ENCODE results near the gene IFFO2.

The IFFO2 gene

GRCh38 chr1:18949686-18950400 is 6.6 kb downstream of the IFFO2 start:
- peak; percentile 37 for DNase-seq

DNA sequence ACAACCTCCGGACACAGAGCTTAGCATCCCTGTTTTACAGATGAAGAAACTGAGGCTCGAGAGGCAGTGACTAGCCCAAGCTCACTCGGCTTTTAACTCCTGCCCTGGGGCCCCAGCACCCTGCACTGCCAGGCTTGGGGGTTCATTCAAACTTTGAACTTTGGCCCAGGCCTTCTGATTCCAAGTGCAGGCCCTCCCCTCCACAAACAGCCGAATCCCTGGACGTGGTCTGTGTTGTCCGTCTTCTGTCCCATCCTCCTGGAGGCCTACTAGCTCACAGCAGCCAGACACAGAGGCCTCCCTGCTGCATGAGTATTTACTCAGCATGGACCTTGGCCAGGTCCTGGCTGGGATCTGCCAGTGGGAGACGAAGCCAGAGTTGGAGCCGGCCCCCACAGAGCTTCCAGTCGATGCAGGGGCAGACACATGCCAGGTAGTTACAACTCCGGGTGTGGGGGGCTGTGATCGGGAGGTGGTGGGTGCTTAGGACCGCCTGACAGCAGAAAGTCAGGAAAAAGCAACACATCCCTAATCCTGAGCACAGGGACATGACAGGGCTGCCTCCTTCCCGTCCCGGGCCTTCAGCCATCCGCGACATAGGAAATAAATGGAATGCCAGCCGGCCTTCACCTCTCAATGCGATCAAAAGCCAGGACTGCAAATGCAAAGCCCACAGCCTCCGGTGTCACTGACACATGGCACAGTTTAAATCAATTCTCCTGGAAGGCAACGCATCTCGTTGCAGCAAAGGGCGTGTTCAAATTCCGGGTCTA is 7.4 kb downstream of the IFFO2 start:
- no peak for DNase-seq

DNA sequence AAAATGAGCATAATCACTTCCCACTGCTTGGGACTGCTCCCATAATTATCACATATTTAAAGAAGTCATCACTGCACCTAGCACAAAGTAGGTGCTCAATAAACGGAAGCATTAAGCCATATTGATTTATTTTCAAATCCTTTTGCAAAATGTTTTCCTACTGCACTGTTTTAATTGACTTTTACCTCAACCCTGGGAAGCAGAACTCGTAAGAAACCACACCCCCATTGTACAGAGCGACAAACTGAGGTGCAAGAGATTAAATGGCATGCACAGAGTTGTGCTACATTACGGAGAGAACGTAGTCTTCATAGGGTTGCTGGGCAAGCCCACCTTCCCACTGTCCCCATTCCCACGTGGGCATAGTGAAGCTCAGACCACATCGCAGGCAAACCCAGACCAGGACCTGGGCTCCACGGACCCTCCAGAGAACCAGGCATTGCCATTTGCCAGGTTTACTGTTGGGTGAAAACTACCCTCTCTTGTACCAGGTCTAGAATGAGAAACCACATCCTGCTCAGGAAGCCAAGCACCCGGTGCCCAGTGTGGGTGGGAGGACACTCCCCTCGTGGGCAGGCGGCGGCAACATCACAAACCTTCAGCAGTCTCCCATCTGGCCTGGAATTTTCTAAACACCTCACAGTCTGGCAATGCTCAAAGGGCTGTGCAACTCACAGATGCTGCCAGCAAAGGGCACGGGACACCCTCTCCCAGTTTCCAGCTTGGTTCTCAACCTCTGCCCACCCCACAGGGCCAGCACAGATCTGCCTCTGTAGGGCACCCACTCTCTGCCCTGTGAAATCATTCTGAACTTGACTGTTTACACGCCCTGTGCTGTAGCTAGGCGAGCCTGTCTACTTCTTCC is 8.2 kb downstream of the IFFO2 start:
- DNase-seq = peak; percentile 65

DNA sequence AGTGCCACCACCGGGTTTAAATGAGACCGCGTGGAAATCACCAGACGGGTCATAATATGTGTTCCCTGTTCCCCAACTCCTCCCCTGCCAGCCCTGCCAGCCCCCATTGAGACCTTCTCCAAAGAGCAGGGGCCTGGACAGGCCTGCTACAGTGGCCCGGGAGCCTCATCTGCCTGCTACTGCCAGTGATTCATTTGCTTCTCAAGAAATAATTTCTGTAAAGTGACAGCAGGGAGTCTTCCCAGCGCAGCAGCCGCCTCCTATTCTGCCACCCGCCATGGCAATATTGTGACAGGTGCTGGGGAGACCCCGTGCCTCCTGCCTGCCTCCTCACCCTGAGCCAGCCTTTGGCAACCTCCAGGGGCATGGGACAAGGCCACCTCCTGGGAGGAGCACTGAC is 8.9 kb downstream of the IFFO2 start:
- no peak for DNase-seq

DNA sequence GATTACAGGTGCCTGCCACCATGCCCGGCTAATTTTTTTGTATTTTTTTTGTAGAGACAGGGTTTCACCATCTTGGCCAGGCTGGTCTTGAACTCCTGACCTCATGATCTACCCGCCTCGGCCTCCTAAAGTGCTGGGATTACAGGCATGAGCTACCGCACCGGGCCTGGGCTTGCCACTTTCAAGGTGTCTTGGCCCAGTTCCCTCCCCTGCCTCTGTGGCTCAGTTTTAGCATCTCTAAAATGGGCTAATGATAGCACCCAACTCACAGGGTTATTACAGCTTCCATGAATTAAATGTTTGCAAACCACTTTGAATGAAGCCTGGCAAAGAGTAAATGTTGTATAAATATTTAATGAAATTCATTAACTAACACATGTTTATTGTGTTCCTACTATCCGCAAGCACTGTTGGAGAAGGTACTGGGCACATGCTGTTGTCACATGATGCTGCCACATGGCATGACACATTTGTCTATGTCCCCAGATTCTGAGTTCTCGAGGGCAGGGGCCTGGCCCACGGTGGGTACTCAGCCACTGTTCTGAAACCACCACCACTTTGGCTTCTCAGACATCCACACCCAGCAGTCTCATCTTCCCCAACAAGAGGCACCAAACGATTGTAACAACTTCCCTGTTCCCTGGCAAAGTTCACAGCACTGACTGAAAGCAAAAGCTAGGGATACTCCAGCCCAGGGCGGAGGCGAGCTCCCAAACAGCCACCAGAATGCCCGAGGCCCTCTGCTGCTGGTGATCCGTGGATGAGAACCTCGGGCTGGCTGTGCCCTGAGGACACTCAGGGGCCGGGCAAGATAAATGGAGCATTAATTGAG is 9.7 kb downstream of the IFFO2 start:
- DNase-seq = no peak

DNA sequence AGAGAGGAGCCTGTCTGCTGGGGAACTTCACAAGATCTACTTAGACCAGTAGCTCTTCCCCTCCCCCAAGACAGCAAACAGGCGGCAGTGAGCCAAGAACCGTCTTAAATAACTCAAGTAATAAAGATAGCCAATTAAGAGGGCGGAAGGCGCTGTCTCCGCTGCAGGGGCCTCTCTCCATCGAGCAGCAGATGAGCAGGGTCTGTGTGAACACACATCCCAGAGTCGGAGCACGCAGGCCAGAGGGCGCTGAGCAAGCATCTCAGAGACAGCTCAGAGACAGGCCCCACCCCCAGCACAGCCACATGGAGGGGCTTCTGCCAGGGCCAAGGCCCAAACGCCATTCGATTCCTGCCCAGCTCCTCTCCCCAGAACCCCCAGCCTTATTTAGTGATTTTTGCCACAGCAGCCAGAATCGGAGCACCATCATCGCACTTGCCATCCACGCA is 11.1 kb downstream of the IFFO2 start:
- no peak for DNase-seq

- DNase-seq = no peak
Measured at GRCh38 chr1:18944810-18945209, 11.7 kb downstream of the IFFO2 start.

DNA sequence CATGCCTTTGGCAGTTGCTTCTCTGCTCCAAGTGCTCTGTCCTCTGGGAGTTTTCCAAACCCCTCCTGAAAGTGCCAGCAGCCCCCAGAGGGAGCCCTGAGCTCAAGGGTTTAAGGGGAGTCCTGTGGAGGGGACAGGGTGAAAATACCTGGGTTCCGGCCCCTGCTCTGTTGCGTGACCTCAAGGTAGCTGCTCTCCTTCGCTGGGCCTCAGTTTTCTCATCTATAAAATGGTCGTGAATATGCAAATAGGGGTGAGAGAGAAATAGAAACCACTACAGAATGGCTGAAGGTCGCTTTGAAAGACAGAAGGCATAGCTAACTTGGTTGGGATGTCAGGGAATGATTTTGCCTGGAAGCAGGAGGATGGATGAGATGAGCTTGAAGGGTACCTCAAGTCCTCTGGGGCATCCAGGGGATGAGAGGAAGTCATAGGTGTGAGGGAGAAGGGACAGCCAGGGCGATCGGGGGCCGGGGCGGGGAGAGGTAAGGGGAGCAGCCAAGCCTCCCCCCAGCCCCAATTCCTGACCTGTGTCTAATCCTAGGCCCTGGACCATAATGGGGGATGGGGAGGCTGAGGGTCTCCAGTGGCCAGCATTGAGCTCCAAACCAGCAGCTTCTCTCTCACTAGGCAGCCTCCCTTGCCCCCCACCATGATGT is 12.4 kb downstream of the IFFO2 start:
- no peak for DNase-seq

- DNase-seq = no peak
Measured at GRCh38 chr1:18943162-18943561, 13.3 kb downstream of the IFFO2 start.

GRCh38 chr1:18942340-18942739 is 14.1 kb downstream of the IFFO2 start:
- DNase-seq = no peak

DNA sequence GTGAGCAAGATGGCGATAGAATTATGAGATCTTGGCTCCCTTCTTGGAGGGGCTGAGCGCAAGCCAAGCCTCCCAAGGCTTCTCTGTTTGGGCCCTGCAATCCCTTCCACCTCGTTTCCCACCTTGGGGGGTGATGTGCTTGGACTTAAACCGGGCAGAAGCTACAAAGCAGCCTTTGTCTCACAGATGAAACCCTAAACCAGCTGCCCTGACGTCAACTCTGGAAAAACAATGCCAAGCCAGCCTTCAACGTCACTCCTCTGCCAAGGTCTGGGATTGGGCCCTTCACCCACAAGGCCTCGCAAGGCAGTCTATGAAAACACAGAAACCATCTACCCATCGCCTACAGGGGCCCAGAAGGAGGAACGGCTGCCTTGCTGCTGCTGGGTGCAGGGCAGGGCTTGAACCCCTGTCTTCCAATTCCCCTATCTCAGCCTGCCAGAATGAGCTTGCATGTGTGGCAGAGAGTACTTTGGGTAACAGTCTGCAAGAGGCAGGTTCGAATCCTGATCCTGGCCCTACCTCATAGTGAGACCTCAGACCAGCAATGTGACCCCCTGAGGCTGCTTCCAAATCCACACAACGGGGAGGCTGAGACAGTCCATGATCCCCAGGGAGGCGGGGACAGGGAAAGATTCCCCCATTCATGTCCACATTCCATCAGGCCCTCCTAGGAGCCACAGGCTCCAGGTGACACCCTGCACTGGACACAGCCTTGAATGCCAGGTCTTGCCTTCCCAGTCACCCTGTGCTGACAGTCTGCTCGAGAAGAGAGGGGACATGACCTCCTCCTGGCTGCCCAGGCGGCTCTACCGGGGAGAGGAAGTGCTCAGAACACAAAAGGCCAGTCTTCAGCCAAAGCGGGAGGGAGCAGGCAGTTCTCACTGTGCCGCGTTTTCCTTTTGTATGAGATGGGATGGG is 15.0 kb downstream of the IFFO2 start:
- DNase-seq = no peak

DNA sequence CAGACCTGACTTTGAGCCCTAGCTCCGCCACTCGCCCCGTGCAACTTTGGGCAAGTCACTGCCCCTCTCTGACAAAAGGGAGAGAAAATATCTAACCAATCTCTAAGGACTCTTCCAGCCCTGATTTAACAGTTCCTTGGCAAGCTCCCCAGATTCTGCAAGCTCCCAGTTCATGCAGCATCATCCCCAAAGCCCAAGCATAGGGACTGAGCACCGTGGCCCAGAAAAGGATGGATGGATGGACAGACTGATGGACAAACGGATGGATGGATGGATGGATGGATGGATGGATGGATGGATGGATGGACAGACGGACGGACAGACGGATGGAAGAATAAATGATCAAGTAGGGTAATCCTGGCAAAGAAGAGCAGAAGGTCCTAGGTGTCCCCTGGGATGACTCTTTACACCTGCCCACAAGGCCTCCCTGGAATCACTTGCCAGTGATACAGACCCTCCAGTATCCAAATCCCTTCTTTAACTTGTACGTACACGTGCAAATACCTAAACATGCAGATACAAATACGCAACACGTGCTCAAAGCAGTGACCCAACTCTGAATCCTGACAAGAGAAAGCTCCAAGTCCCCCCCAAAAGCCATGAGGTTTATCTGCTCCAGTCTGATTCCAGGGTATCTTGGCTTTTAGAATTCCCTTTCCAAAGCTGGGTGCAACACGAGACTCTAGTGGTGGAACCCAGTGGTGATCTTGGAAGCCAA is 16.0 kb downstream of the IFFO2 start:
- DNase-seq = no peak

- DNase-seq = no peak
Measured at GRCh38 chr1:18939398-18940302, 16.8 kb downstream of the IFFO2 start.

DNA sequence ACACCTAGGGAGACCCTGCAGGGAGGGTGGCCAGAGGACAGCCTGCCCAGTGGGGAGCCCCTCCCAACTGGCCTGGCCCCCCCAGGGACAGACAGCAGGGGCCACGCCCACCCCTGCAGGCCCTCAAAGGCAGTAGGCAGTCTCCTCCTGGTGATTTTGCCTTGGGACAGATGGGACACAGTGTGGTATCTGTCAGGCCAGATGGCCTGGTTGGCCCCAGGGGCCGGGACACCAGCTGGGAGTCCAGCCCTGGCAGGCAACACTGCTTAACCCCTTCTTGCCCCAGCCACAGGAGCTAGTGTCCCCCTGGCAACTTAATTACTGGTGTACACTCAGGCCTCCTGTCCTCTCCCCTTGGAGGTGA is 17.8 kb downstream of the IFFO2 start:
- no peak for DNase-seq

DNA sequence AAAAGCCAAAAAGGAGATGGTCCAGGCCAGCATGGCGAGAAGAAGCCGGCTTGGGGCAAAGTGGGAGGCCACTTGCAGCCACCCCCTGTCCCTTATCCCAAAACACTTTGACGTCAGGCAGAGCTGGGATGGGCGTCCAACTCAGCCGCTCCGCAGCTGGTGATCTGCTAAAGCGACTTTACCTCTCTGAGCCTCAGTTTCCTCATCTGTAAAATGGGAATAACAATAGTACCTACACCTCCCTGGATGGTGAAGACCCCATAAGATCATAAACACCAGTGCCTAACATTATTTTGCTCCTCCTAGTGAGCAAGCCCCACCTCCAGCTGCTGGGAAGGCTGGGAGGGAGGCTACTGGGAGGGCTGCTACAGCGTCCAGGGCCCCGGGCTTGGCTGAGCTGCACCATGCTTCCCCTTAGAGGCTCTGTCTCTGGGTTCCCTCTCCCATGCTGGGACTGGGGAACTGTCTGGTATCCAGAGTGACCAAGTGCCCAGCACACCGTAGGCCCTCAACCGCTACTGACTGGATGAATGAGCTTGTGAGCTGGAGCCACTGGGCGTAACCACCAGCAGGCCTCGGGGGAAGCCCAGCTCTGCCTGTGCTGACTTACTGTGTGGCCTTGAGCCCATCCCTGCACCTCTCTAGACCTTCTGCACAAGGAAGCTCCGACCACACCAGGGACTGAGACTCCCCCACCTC is 18.3 kb downstream of the IFFO2 start:
- DNase-seq = no peak

GRCh38 chr1:18937539-18937938 is 18.9 kb downstream of the IFFO2 start:
- DNase-seq = no peak

- no peak for DNase-seq
Measured at GRCh38 chr1:18936814-18937481, 19.5 kb downstream of the IFFO2 start.

DNA sequence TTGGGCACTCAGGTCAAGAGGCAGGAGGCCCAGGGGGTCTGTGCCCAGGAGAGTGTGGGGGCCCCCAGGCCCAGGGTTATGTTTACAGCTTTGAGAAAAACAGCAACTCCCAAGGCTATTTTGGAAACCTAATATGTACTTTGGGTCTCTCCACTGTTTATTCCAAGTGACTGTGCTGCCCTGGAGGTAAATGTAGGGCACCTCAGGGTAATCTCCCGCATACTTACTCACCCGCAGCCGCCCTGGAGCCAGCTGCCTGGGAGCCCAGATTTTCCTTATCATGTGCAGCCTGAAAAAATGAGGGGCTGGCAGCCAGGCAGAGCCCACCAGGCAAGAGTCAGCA is 20.0 kb downstream of the IFFO2 start:
- no peak for DNase-seq

All from CD4-positive, alpha-beta T cell treated with Interferon gamma for 1 hour (primary cell).